ENCODE results near the gene PKN1.
"Not testable (repeated sequence)": the region's sequence is repeated elsewhere in the genome, so short reads cannot be mapped to it uniquely, and the experiment has no call there.

GRCh38 chr19:14462401-14462800, 29.3 kb downstream of the PKN1 start:
- not testable (repeated sequence) for TF ChIP-seq ESRRG (CRISPR knock-in tag; IDR thresholded peaks at IDR 0.05); OSR1 (CRISPR knock-in tag; IDR thresholded peaks at IDR 0.05); PATZ1 (CRISPR knock-in tag; IDR thresholded peaks at IDR 0.05; ENCODE audit: borderline replicate concordance); RARB (CRISPR knock-in tag; IDR thresholded peaks at IDR 0.05)
